Keratinocyte (primary cell): ENCODE data around the gene HNRNPA2B1. TPM values are rescaled to one million over a fixed set of nuclear protein-coding genes. Genes with fewer than 3 reads are reported as not detected.

Experiments
- DNase-seq: peaks from one replicate; pipeline ENCODE4 v3.0.0-alpha.2; 2011; ENCODE audit warnings: low read depth, missing footprints, low spot score
- FAIRE-seq: peaks from 2 replicates; lab custom pipeline; 2011; peaks lifted over from hg19 to GRCh38; lab: Jason Lieb, UNC
- H2AFZ ChIP-seq: 2 replicates; pipeline ENCODE4 v1.6.0; 2012; ENCODE audit warnings: low read length, control low read depth, inconsistent platforms; ENCODE audit not compliant: control insufficient read depth
- H3K27ac ChIP-seq: 2 replicates; pipeline ENCODE4 v1.5.1; 2011; ENCODE audit warnings: low read length; ENCODE audit not compliant: control insufficient read depth, insufficient read depth
- H3K27me3 ChIP-seq: 3 replicates; pipeline ENCODE4 v1.6.0; 2011; ENCODE audit warnings: low read length; ENCODE audit not compliant: control insufficient read depth, insufficient read depth; ENCODE audit errors: extremely low read depth
- H3K36me3 ChIP-seq, 2 experiments: 2 replicates in 1 of 2; 3 replicates in 1 of 2; pipeline ENCODE4 v1.5.1; 2011; ENCODE audit warnings: low read length in 2 of 2, mild to moderate bottlenecking in 1 of 2; ENCODE audit not compliant: control insufficient read depth in 2 of 2, insufficient read depth in 2 of 2; ENCODE audit errors: extremely low read depth in 1 of 2
- H3K4me1 ChIP-seq: 3 replicates; pipeline ENCODE4 v1.5.1; 2011; ENCODE audit warnings: low read length; ENCODE audit not compliant: control insufficient read depth, insufficient read depth; ENCODE audit errors: extremely low read depth
- H3K4me2 ChIP-seq: 3 replicates; pipeline ENCODE4 v1.6.0; 2011; ENCODE audit warnings: low read depth, low read length; ENCODE audit not compliant: control insufficient read depth, insufficient read depth; ENCODE audit errors: extremely low read depth
- H3K4me3 ChIP-seq, 3 experiments: fragments of 200-600 bp in 1 of 3; sonication (generic) in 1 of 3; 2 replicates in 2 of 3; 3 replicates in 1 of 3; pipeline ENCODE4 v1.5.1; 2011 to 2016; ENCODE audit warnings: low read length in 3 of 3, mild to moderate bottlenecking in 3 of 3, control low read depth in 2 of 3, inconsistent platforms in 1 of 3, low read depth in 1 of 3, mixed read lengths in 1 of 3, mixed run types in 1 of 3, moderate library complexity in 1 of 3; ENCODE audit not compliant: control insufficient read depth in 2 of 3, insufficient read depth in 2 of 3; ENCODE audit errors: extremely low read depth in 1 of 3
- H3K79me2 ChIP-seq: 2 replicates; pipeline ENCODE4 v1.6.0; 2012; ENCODE audit warnings: low read length; ENCODE audit not compliant: control insufficient read depth, insufficient read depth
- H3K9ac ChIP-seq: 3 replicates; pipeline ENCODE4 v1.6.0; 2011; ENCODE audit warnings: low read length; ENCODE audit not compliant: control insufficient read depth, insufficient read depth; ENCODE audit errors: extremely low read depth
- H3K9me1 ChIP-seq: 3 replicates; pipeline ENCODE4 v1.6.0; 2011; ENCODE audit warnings: low read length; ENCODE audit not compliant: control insufficient read depth, insufficient read depth; ENCODE audit errors: extremely low read depth
- H3K9me3 ChIP-seq: 2 replicates; pipeline ENCODE4 v1.5.1; 2012; ENCODE audit warnings: low read depth, low read length; ENCODE audit not compliant: control insufficient read depth
- H4K20me1 ChIP-seq: 3 replicates; pipeline ENCODE4 v1.6.0; 2011; ENCODE audit warnings: low read length; ENCODE audit not compliant: control insufficient read depth, insufficient read depth; ENCODE audit errors: extremely low read depth
- EZH2 ChIP-seq: IDR thresholded peaks from one replicate; pipeline ENCODE4 v1.6.1; 2012; ENCODE audit warnings: inconsistent platforms, mild to moderate bottlenecking, low read length, moderate library complexity
- dilution Hi-C: fragments of 300-500 bp; cut with MboI; formaldehyde crosslinking; loops from one replicate; pipeline ENCODE4 v1.7.0; 2020; ENCODE audit warnings: low sequenced_read_pairs; ENCODE audit not compliant: extremely low pct_ligation_motif_present
- polyA plus RNA-seq, 5 experiments: library from polyadenylated mRNA; depleted of rRNA in 3 of 5; stranded (reverse) in 3 of 5; stranded (forward) in 1 of 5; unstranded in 1 of 5; fragments of >200 nt; gene quantifications; 1 replicate in 1 of 5; 2 replicates in 3 of 5; 3 replicates in 1 of 5; pipeline versions ENCODE4 v1.2.1 to v1.2.3, GENCODE V29; 2011 to 2012; ENCODE audit warnings: missing spikeins in 2 of 5, low read depth in 1 of 5, low replicate concordance in 1 of 5
- TF ChIP-seq, protein P1 (sequence below), 3 experiments: IDR thresholded peaks in 1 of 3; conservative IDR thresholded peaks in 1 of 3; optimal IDR thresholded peaks in 1 of 3; 2 replicates in 2 of 3; 3 replicates in 1 of 3; pipeline versions ENCODE3 to v1.5.1; 2011; ENCODE audit warnings: low read length in 3 of 3, mild to moderate bottlenecking in 3 of 3, moderate library complexity in 2 of 3, control low read depth in 1 of 3, inconsistent platforms in 1 of 3; ENCODE audit not compliant: insufficient read depth in 2 of 3; ENCODE audit errors: extremely low read depth in 1 of 3

Gene HNRNPA2B1
- polyA plus RNA-seq, 1 donor (not counting 4 experiments of a cell fraction or from before 2014, with no cell fraction given), result 511 TPM

DNA sequence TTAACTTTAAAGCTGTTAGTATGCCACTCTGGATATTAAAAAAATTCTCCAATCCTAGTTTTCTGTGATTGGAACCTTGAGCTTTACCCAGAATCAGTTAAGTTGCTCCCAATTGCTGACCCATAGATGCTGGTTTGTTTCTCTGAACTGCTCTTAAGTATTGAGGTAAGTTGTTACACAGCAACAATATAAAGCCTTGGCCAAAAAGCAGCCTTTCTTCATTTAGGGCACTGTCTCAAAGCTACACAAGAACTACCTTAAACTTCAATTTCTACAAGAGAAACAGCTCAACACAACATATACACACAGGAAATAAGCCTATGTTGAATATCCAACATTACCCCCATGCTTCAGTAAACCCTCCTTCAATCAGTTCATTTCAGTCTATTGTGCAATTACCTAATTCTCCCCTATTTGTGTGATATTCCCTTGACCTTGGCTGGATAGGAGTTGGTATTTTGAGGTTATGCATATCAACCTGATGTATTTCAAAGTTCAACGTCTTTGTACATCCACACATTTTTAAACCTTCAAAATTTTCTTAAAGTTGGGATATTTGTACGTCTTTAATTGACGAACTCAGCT lies 11.5 kb downstream of the HNRNPA2B1 start:
- Histone ChIP-seq H3K9me3 (no peaks in the 10 kb centered on the region), H2AFZ (no peak overlapping the region), H3K27ac (no peak overlapping the region), H3K9me1 (no peaks in the 10 kb centered on the region), H3K4me3 (no peak overlapping the region), H3K79me2 (peaks cover 30% of the 10 kb centered on the region), H4K20me1 (peaks cover 21% of the 10 kb centered on the region), H3K27me3 (no peaks in the 10 kb centered on the region), H3K9ac (no peak overlapping the region), H3K36me3 (peaks cover 26 to 58% of the 10 kb centered on the region in 2 experiments), H3K4me2 (no peak overlapping the region), H3K4me1 (no peaks in the 10 kb centered on the region)
- no peak for FAIRE-seq
- TF ChIP-seq EZH2, result no peak
- TF ChIP-seq, protein P1, sequence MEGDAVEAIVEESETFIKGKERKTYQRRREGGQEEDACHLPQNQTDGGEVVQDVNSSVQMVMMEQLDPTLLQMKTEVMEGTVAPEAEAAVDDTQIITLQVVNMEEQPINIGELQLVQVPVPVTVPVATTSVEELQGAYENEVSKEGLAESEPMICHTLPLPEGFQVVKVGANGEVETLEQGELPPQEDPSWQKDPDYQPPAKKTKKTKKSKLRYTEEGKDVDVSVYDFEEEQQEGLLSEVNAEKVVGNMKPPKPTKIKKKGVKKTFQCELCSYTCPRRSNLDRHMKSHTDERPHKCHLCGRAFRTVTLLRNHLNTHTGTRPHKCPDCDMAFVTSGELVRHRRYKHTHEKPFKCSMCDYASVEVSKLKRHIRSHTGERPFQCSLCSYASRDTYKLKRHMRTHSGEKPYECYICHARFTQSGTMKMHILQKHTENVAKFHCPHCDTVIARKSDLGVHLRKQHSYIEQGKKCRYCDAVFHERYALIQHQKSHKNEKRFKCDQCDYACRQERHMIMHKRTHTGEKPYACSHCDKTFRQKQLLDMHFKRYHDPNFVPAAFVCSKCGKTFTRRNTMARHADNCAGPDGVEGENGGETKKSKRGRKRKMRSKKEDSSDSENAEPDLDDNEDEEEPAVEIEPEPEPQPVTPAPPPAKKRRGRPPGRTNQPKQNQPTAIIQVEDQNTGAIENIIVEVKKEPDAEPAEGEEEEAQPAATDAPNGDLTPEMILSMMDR (optimal IDR thresholded peaks at IDR 0.05 in 1 of 3, IDR thresholded peaks at IDR 0.05 in 1 of 3, conservative IDR thresholded peaks at IDR 0.05 in 1 of 3; ENCODE audit: extremely low read depth in 1 of 3, insufficient read depth in 2 of 3, low read length in 3 of 3), result no peak
- dilution Hi-C loops, result no loop called here
- no peak for DNase-seq

DNA sequence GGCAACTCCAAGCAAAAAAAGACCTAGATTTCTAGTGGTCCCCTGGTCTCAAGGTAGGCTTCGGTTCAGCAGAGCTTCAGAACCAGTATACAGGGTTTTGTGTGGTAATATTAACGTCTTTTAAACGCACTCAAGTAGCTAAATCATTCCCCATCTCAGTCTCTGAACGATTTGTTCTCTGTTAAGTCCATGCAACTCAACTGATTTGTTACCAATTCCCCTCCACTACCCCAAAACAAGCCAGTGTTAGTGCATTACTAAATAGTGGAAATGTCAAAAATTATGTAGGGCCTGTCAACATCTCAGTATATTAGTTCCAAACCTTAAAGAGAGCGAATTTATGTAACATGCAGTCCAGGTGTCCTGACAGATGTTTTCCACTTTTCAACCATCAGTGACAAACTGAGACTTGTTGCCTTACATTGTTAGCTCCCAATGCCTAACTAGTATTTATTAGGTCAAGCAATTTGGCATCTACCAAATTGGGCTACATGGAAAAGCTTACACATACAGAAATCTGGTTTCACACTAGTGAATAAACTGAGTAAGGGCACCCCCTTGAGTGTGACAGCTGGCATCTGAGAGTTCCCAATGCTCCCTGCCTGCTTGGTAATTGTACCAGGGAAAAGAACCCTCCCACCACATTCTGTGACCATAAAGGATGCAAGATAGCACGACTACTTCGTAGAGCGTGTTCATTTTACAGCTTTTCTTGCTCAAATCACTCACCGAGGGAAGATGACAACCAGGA lies 12.2 kb downstream of the HNRNPA2B1 start:
- H3K9ac ChIP-seq, result no peak overlapping the region
- dilution Hi-C loops, result no loop called here
- FAIRE-seq (no peak), DNase-seq (no peak)
- H3K4me3 ChIP-seq, result no peak overlapping the region
- TF ChIP-seq, protein P1 (optimal IDR thresholded peaks at IDR 0.05 in 1 of 3, IDR thresholded peaks at IDR 0.05 in 1 of 3, conservative IDR thresholded peaks at IDR 0.05 in 1 of 3; ENCODE audit: extremely low read depth in 1 of 3, insufficient read depth in 2 of 3, low read length in 3 of 3), result no peak
- TF ChIP-seq EZH2, result no peak
- peaks cover 23% of the 10 kb centered on the region for H3K79me2 ChIP-seq
- no peaks in the 10 kb centered on the region for H3K4me1 ChIP-seq
- H3K4me2 ChIP-seq, result no peak overlapping the region
- H2AFZ ChIP-seq, result no peak overlapping the region
- H3K9me3 ChIP-seq, result no peaks in the 10 kb centered on the region
- no peaks in the 10 kb centered on the region for H3K27me3 ChIP-seq
- H3K27ac ChIP-seq, result no peak overlapping the region
- no peaks in the 10 kb centered on the region for H3K9me1 ChIP-seq
- H3K36me3 ChIP-seq, result peaks cover 23 to 52% of the 10 kb centered on the region in 2 experiments
- H4K20me1 ChIP-seq, result peaks cover 17% of the 10 kb centered on the region
